Lower lobe of right lung (tissue), 2 donors: Measurements from ENCODE around the gene GPATCH8. TPM values are rescaled to one million over a fixed set of nuclear protein-coding genes. Genes with fewer than 3 reads are reported as not detected.

ENCODE experiments used
- ATAC-seq, 2 donors: fragments of 200-7000 bp; cut with Tn5 transposase; one replicate each; pipeline ENCODE4 v1.9.1; 2020 to 2022; ENCODE audit warnings: mild to moderate bottlenecking in 2 of 2, moderate library complexity in 2 of 2
- DNase-seq: peaks from one replicate; pipeline ENCODE4 v3.0.0-alpha.2; 2020
- H3K27ac ChIP-seq: fragments of 200-600 bp; one replicate; pipeline ENCODE4 v1.8.0; 2022
- H3K27me3 ChIP-seq: fragments of 200-600 bp; one replicate; pipeline ENCODE4 v1.8.0; 2022; ENCODE audit warnings: low read depth
- H3K36me3 ChIP-seq: fragments of 200-600 bp; one replicate; pipeline ENCODE4 v1.8.0; 2022; ENCODE audit warnings: mild to moderate bottlenecking
- H3K4me1 ChIP-seq: fragments of 200-600 bp; one replicate; pipeline ENCODE4 v1.8.0; 2022
- H3K4me3 ChIP-seq: fragments of 200-600 bp; one replicate; pipeline ENCODE4 v1.8.0; 2022; ENCODE audit warnings: mild to moderate bottlenecking
- H3K9me3 ChIP-seq: fragments of 200-600 bp; one replicate; pipeline ENCODE4 v1.8.0; 2022
- intact Hi-C: fragments of 100-400 bp; cut with DNase I; formaldehyde crosslinking; loops from one replicate; pipeline ENCODE4 v1.11.0; 2022
- total RNA-seq: library from RNA; stranded (reverse); fragmentation: NEBNext Ultra II Directional; extraction: Animal tissue kit (Norgen Biotek cat#: 25700); gene quantifications from one replicate; pipeline ENCODE4 v1.2.1, GENCODE V29; 2021
- TF ChIP-seq, protein P1 (sequence below): fragments of 200-600 bp; IDR thresholded peaks from one replicate; pipeline ENCODE4 v1.8.0; 2022; ENCODE audit warnings: antibody characterized with exemption, mild to moderate bottlenecking
- donor health status: DM: no; HTN: yes; CAD: no; lungs with severe emphysema.

GPATCH8 gene
- total RNA-seq, 1 donor from 2014 or later = 48.3 TPM

DNA sequence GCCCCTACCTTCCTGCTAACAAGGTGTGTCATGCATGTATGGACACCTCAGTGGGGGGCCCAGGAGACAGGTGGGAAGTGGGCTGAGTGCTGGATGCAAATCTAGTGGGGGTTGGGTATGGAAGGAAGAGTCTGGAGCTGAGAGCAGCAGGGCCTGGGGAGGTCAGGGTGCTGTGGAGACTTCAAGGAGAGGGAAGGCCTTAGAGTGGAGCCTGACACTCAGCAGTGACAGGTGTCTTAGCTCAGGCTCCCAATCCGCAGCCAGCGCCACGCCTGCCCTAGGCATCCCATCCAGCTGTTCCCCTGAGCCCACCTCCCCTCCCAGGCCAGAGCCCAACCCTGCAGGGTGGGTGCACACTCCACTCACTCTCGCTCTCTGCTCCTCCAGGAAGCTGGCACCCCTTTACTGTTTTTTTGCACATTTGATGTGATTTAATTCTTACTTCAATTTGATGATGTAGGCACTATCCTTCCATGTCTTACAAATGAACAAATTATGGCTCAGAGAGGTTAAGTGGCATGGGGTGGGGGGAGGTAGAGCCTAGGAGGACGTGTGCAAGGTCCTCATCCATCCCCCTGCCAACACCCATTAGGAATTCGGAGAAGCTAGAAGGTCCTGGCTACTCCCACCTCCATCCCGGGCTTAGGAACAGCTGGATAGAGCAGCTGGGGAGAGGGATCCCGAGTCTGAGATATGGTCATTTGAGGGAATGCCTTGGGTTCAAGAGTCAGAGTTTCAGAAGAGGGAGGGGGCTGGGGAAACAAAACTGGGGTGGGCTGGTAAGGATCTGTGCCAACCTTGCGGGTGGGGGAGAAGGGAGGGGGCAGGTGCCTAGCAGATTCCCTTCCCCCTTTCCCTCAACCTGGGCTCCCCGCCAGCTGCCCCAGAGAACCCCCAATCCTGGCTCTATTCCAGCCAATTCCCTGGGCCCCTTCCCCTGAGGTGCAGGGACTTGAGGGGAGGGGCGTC, 141.6 kb downstream of the GPATCH8 start:
- DNase-seq = no peak
- Histone ChIP-seq H3K27ac (no peak overlapping the region), H3K9me3 (no peaks in the 10 kb centered on the region), H3K4me1 (peaks cover 14% of the 10 kb centered on the region), H3K4me3 (no peak overlapping the region), H3K27me3 (peaks cover 17% of the 10 kb centered on the region), H3K36me3 (no peaks in the 10 kb centered on the region)
- intact Hi-C loops = no loop called here
- no peak for ATAC-seq
- TF ChIP-seq, protein P1, sequence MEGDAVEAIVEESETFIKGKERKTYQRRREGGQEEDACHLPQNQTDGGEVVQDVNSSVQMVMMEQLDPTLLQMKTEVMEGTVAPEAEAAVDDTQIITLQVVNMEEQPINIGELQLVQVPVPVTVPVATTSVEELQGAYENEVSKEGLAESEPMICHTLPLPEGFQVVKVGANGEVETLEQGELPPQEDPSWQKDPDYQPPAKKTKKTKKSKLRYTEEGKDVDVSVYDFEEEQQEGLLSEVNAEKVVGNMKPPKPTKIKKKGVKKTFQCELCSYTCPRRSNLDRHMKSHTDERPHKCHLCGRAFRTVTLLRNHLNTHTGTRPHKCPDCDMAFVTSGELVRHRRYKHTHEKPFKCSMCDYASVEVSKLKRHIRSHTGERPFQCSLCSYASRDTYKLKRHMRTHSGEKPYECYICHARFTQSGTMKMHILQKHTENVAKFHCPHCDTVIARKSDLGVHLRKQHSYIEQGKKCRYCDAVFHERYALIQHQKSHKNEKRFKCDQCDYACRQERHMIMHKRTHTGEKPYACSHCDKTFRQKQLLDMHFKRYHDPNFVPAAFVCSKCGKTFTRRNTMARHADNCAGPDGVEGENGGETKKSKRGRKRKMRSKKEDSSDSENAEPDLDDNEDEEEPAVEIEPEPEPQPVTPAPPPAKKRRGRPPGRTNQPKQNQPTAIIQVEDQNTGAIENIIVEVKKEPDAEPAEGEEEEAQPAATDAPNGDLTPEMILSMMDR = no peak

DNA sequence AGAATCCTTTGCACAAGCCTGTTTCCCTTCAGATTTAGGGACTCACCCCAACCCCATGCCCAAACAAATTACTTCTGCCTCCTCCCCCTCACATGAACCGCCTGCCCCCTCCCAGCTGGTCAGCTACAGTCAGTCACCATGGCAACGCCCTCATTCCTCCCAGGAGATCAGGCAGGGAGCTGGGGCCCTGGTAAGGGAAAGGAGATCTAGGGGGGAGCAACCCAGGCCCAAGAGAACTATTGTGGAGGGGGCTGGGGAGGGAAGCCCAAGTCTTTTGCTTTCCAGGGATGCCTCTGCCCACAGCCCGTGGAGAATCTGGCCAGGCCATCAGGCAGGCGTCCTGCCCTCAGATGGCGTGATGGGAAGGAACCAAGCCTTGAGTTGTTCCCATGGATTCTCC, 142.4 kb downstream of the GPATCH8 start:
- no peak for ATAC-seq
- TF ChIP-seq, protein P1 = no peak
- no peak for DNase-seq
- Histone ChIP-seq H3K9me3 (no peaks in the 10 kb centered on the region), H3K27ac (no peak overlapping the region), H3K36me3 (no peaks in the 10 kb centered on the region), H3K27me3 (peaks cover 17% of the 10 kb centered on the region), H3K4me1 (peaks cover 14% of the 10 kb centered on the region), H3K4me3 (no peak overlapping the region)
- intact Hi-C loops = no loop called here

DNA sequence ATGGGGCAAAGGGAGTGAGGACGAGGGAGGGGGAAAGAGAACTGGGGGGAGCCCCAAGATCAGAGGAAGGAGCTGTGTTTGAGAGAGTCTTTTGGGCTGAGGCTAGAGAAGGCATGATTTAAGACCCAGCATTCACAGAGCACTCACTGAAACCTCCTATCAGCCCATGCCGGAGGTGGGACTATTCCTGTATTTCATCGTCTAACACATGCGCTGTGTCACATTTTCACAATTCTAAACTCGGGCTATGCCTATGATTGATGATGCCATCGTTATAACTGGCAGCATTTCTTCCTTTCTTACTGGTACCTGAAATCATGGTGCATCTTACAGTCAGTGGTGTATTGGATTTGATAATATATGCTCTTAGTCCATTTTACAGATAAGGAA, 143.1 kb downstream of the GPATCH8 start:
- Histone ChIP-seq H3K27me3 (peaks cover 17% of the 10 kb centered on the region), H3K36me3 (no peaks in the 10 kb centered on the region), H3K4me1 (peaks cover 14% of the 10 kb centered on the region), H3K9me3 (no peaks in the 10 kb centered on the region), H3K27ac (no peak overlapping the region), H3K4me3 (no peak overlapping the region)
- DNase-seq (no peak), ATAC-seq (no peak)
- intact Hi-C loops = no loop called here
- TF ChIP-seq, protein P1 = no peak

DNA sequence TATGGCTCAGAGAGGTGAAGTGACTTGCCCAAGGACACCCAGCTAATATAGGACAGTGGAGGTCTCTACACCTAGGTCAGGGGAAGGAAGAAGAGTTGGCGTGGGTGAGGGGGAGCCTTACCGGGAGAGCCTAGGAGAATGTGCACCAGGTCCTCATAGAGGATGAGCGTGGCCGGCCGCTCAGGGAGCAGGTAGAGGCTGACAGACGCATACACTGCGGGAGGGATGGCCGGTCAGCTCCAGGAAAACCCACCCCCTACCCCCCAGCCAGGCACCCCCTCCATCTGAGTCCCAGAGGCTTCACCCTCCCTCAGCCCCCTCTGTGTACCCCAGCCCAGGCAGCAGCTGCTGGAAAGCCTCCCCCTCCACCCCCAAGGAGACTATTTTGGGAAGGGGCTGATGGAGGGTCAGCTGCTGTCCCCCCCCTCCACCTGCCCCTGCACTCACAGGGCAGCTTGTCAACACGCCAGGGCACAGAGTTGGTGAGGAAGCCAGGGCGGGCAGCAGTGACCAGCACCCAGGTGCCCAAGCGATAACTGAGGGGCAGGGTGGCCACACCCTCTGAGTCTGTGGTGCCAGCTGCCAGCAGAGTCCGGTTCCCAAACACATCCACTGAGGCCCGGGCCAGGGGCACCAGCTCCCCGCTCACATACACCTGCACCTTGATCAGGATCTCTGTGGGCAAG, 143.6 kb downstream of the GPATCH8 start:
- TF ChIP-seq, protein P1 = no peak
- DNase-seq = no peak
- Histone ChIP-seq H3K9me3 (no peaks in the 10 kb centered on the region), H3K4me3 (no peak overlapping the region), H3K36me3 (no peaks in the 10 kb centered on the region), H3K27ac (no peak overlapping the region), H3K4me1 (peaks cover 14% of the 10 kb centered on the region), H3K27me3 (peaks cover 17% of the 10 kb centered on the region)
- no peak for ATAC-seq
- intact Hi-C loops = no loop called here

DNA sequence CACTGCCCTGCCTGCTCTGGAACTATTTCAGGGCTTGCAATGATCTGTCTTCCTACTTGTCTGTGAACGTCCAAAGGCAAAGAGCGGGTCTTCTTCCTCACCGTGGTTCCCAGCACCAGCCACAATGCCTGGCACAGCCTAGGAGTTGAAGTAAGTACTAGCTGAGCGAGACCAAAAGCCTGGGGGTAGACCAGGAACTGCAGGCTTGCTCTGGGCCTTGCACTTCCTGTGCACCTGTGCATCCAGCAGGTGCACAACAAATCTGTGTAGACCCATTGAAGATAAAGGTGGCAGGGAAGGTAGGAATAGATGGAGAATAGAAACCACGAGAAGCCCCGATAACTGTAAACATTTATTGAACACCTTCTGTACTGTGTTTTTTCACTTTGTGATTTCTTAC, 144.2 kb downstream of the GPATCH8 start:
- Histone ChIP-seq H3K9me3 (no peaks in the 10 kb centered on the region), H3K27me3 (peaks cover 17% of the 10 kb centered on the region), H3K27ac (no peak overlapping the region), H3K36me3 (no peaks in the 10 kb centered on the region), H3K4me1 (peaks cover 14% of the 10 kb centered on the region), H3K4me3 (no peak overlapping the region)
- ATAC-seq (no peak), DNase-seq (no peak)
- intact Hi-C loops = no loop called here
- TF ChIP-seq, protein P1 = no peak
